ENCODE results near the gene ZMYND12.

- TF ChIP-seq POLR2A (IDR thresholded peaks at IDR 0.05; ENCODE audit: low read length): no peak
- TF ChIP-seq GATA1 (IDR thresholded peaks at IDR 0.05; ENCODE audit: low read depth, low read length): no peak
Measured at GRCh38 chr1:42430286-42431135, 25.3 kb downstream of the ZMYND12 start.
